Breast epithelium (tissue), 3 donors: Measurements from ENCODE around the gene ELAVL4.

ENCODE experiments used
- POLR2A ChIP-seq: fragments of 450-650 bp; IDR thresholded peaks from one replicate; pipeline ENCODE4 v1.6.1; 2016; ENCODE audit warnings: antibody characterized with exemption, mild to moderate bottlenecking, moderate library complexity
- POLR2AphosphoS5 ChIP-seq, 3 donors: sonication (generic); formaldehyde crosslinking; IDR thresholded peaks; one replicate each; pipeline ENCODE4 v1.6.1; 2017; ENCODE audit warnings: antibody characterized with exemption in 3 of 3
- TF ChIP-seq, protein P1 (sequence below), 3 donors: fragments of 450-650 bp; IDR thresholded peaks; one replicate each; pipeline ENCODE4 v1.5.1; 2016 to 2017; ENCODE audit warnings: antibody characterized with exemption in 3 of 3, mild to moderate bottlenecking in 3 of 3, moderate library complexity in 3 of 3

DNA sequence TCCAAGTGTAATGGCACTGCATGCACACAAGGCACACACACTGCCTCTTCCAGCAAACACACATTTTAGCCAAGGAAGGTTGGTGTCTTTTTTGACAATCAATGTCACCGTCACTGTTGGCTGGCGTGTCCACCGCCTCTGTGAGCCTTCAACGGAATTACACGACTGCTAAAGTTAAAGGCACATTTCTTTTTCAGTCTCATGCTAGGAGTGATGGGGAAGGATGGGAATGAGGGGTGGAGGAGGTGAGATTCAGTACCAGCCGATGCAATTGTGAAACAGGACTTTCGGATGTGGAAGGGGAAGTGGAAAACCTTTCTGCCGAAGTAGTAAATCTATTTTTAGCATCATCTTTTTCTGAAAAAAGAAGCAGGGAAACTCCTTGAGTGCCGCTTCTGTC, 1.4 kb downstream of the ELAVL4 start:
- no peak for TF ChIP-seq POLR2A
- TF ChIP-seq, protein P1, sequence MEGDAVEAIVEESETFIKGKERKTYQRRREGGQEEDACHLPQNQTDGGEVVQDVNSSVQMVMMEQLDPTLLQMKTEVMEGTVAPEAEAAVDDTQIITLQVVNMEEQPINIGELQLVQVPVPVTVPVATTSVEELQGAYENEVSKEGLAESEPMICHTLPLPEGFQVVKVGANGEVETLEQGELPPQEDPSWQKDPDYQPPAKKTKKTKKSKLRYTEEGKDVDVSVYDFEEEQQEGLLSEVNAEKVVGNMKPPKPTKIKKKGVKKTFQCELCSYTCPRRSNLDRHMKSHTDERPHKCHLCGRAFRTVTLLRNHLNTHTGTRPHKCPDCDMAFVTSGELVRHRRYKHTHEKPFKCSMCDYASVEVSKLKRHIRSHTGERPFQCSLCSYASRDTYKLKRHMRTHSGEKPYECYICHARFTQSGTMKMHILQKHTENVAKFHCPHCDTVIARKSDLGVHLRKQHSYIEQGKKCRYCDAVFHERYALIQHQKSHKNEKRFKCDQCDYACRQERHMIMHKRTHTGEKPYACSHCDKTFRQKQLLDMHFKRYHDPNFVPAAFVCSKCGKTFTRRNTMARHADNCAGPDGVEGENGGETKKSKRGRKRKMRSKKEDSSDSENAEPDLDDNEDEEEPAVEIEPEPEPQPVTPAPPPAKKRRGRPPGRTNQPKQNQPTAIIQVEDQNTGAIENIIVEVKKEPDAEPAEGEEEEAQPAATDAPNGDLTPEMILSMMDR (IDR thresholded peaks at IDR 0.05), result no peak
- no peak for TF ChIP-seq POLR2AphosphoS5 (IDR thresholded peaks at IDR 0.05)
